IMR-90 (cell line): ENCODE results near the gene RTEL1. TPM values are rescaled to one million over a fixed set of nuclear protein-coding genes. Genes with fewer than 3 reads are reported as not detected.

ENCODE experiments used
- ATAC-seq: fragments of 200-7000 bp; cut with Tn5 transposase; 2 replicates; pipeline ENCODE4 v1.9.1; 2020; ENCODE audit warnings: low read depth, mild to moderate bottlenecking, moderate library complexity
- BruUV-seq: library from RNA; stranded (reverse); fragments of 400-500 nt; replicated peaks from 2 replicates; lab custom pipeline; 2021; lab: Mats Ljungman, UMichigan
- CTCF ChIA-PET: fragments of 300-600 bp; formaldehyde crosslinking; extraction: SDS; loops from one replicate; lab custom pipeline; 2021; ENCODE audit warnings: antibody characterized with exemption; lab: Yijun Ruan, JAX
- POLR2A ChIA-PET: fragments of 300-600 bp; sonication (Branson Sonifier 250); formaldehyde crosslinking; loops from one replicate; lab custom pipeline; 2022; ENCODE audit warnings: antibody characterized with exemption; ENCODE audit not compliant: unreplicated experiment; lab: Charles Lee
- DNase-seq: peaks from one replicate; pipeline ENCODE4 v3.0.0; 2013
- H2AFZ ChIP-seq: replicated peaks from 2 replicates; pipeline ENCODE3; 2013; ENCODE audit warnings: low read length, mild to moderate bottlenecking; ENCODE audit not compliant: poor library complexity
- H2AK5ac ChIP-seq: 2 replicates; pipeline ENCODE4 v1.6.1; 2013; ENCODE audit warnings: low read depth, low read length, inconsistent platforms
- H2AK9ac ChIP-seq: replicated peaks from 2 replicates; pipeline ENCODE3; 2013; ENCODE audit warnings: mild to moderate bottlenecking, low read depth, low read length, moderate library complexity; ENCODE audit not compliant: poor library complexity
- H2BK120ac ChIP-seq: 2 replicates; pipeline ENCODE4 v1.6.1; 2013; ENCODE audit warnings: low read depth, low read length, inconsistent platforms
- H2BK15ac ChIP-seq: 3 replicates; pipeline ENCODE4 v1.6.1; 2013; ENCODE audit warnings: low read depth, low read length, inconsistent platforms
- H2BK20ac ChIP-seq: 2 replicates; pipeline ENCODE4 v1.6.1; 2013; ENCODE audit warnings: low read depth, mild to moderate bottlenecking, inconsistent platforms, low read length, moderate library complexity
- H2BK5ac ChIP-seq: 2 replicates; pipeline ENCODE4 v1.6.1; 2013; ENCODE audit warnings: mild to moderate bottlenecking, low read depth, low read length, inconsistent platforms; ENCODE audit not compliant: poor library complexity, severe bottlenecking
- H3K14ac ChIP-seq: replicated peaks from 2 replicates; pipeline ENCODE4 v1.6.1; 2013; ENCODE audit warnings: low read depth, low read length, inconsistent platforms
- H3K18ac ChIP-seq: 2 replicates; pipeline ENCODE4 v1.6.1; 2013; ENCODE audit warnings: low read depth, low read length, control low read depth
- H3K23ac ChIP-seq: 2 replicates; pipeline ENCODE4 v1.6.1; 2013; ENCODE audit warnings: low read depth, low read length, inconsistent platforms
- H3K27ac ChIP-seq: 2 replicates; pipeline ENCODE4 v1.5.1; 2013; ENCODE audit warnings: mild to moderate bottlenecking, control low read depth, low read length; ENCODE audit not compliant: insufficient read depth
- H3K27me3 ChIP-seq: 2 replicates; pipeline ENCODE4 v1.6.1; 2013; ENCODE audit warnings: low read length; ENCODE audit not compliant: control insufficient read depth, insufficient read depth
- H3K36me3 ChIP-seq: 2 replicates; pipeline ENCODE4 v1.6.1; 2013; ENCODE audit warnings: low read length, mixed read lengths; ENCODE audit not compliant: control insufficient read depth, insufficient read depth
- H3K4ac ChIP-seq: 2 replicates; pipeline ENCODE4 v1.6.1; 2013; ENCODE audit warnings: low read depth, low read length, inconsistent platforms
- H3K4me1 ChIP-seq: 2 replicates; pipeline ENCODE4 v1.6.1; 2013; ENCODE audit warnings: low read length, mixed read lengths; ENCODE audit not compliant: control insufficient read depth, insufficient read depth
- H3K4me2 ChIP-seq: 2 replicates; pipeline ENCODE4 v1.6.1; 2013; ENCODE audit warnings: low read depth, mild to moderate bottlenecking, control low read depth, low read length, moderate library complexity
- H3K4me3 ChIP-seq: 2 replicates; pipeline ENCODE4 v1.5.1; 2013; ENCODE audit warnings: low read depth, mild to moderate bottlenecking, control low read depth, low read length, moderate library complexity; ENCODE audit not compliant: insufficient read depth
- H3K56ac ChIP-seq: 2 replicates; pipeline ENCODE4 v1.6.1; 2013; ENCODE audit warnings: low read length, inconsistent platforms; ENCODE audit not compliant: insufficient read depth; ENCODE audit errors: extremely low read depth
- H3K79me1 ChIP-seq, 2 experiments: 2 replicates each; pipeline ENCODE4 v1.6.1; 2013; ENCODE audit warnings: low read length in 2 of 2, inconsistent platforms in 1 of 2, low read depth in 1 of 2
- H3K9ac ChIP-seq: 2 replicates; pipeline ENCODE4 v1.6.1; 2013; ENCODE audit warnings: low read depth, low read length, control low read depth
- H3K9me1 ChIP-seq: 2 replicates; pipeline ENCODE4 v1.6.1; 2013; ENCODE audit warnings: low read length, inconsistent platforms; ENCODE audit not compliant: insufficient read depth
- H3K9me3 ChIP-seq: 2 replicates; pipeline ENCODE4 v1.6.1; 2013; ENCODE audit warnings: low read length; ENCODE audit not compliant: control insufficient read depth, insufficient read depth
- H4K20me1 ChIP-seq: 2 replicates; pipeline ENCODE4 v1.6.1; 2013; ENCODE audit warnings: low read length, inconsistent platforms; ENCODE audit not compliant: insufficient read depth
- H4K5ac ChIP-seq: 2 replicates; pipeline ENCODE4 v1.6.1; 2013; ENCODE audit warnings: mild to moderate bottlenecking, low read depth, low read length, control low read depth
- H4K8ac ChIP-seq, 2 experiments: 2 replicates each; pipeline ENCODE4 v1.6.1; 2013; ENCODE audit warnings: low read depth in 2 of 2, low read length in 2 of 2, control low read depth in 1 of 2, inconsistent platforms in 1 of 2
- H4K91ac ChIP-seq: 2 replicates; pipeline ENCODE4 v1.6.1; 2013; ENCODE audit warnings: low read depth, low read length, inconsistent platforms; ENCODE audit not compliant: insufficient read depth
- BHLHE40 ChIP-seq: fragments of 150-350 bp; IDR thresholded peaks from 2 replicates; pipeline ENCODE4 v1.6.1; 2016; ENCODE audit warnings: mild to moderate bottlenecking, low read depth, low read length
- ELK1 ChIP-seq: fragments of 150-350 bp; IDR thresholded peaks from 2 replicates; pipeline ENCODE4 v1.6.1; 2016; ENCODE audit warnings: low read depth, mild to moderate bottlenecking, low read length, moderate library complexity, borderline replicate concordance
- FOS ChIP-seq: fragments of 150-350 bp; IDR thresholded peaks from 2 replicates; pipeline ENCODE4 v1.6.1; 2016; ENCODE audit warnings: low read depth, low read length
- MAZ ChIP-seq: IDR thresholded peaks from 2 replicates; pipeline ENCODE4 v1.6.1; 2012; ENCODE audit warnings: low read depth, mild to moderate bottlenecking, low read length, improper control_type of control experiment, moderate library complexity, borderline replicate concordance
- MXI1 ChIP-seq: IDR thresholded peaks from 2 replicates; pipeline ENCODE4 v1.6.1; 2012; ENCODE audit warnings: low read depth, mild to moderate bottlenecking, low read length, moderate library complexity, borderline replicate concordance
- POLR2A ChIP-seq: IDR thresholded peaks from 2 replicates; pipeline ENCODE4 v1.6.1; 2012; ENCODE audit warnings: mild to moderate bottlenecking, low read depth, low read length
- RAD21 ChIP-seq: IDR thresholded peaks from 2 replicates; pipeline ENCODE4 v1.6.1; 2012; ENCODE audit warnings: low read length, improper control_type of control experiment
- RCOR1 ChIP-seq: IDR thresholded peaks from 2 replicates; pipeline ENCODE4 v1.6.1; 2012; ENCODE audit warnings: mild to moderate bottlenecking, low read length, improper control_type of control experiment; ENCODE audit not compliant: insufficient replicate concordance
- WGBS, 2 experiments: methylation state at CpG; one replicate each; pipeline versions ENCODE4 v1.1.5 to v1.1.7; 2013; ENCODE audit warnings: missing lambda C conversion rate in 2 of 2; ENCODE audit not compliant: insufficient read length in 1 of 2; ENCODE audit errors: extremely low coverage in 2 of 2; 5-methylcytosine and 5-hydroxymethylcytosine counted together
- dilution Hi-C: fragments of 300-500 bp; cut with HindIII; formaldehyde crosslinking; loops from one replicate; pipeline ENCODE4 v1.14.3; 2018; ENCODE audit warnings: low sequenced_read_pairs; ENCODE audit not compliant: unreplicated experiment
- in situ Hi-C: fragments of 300-500 bp; cut with MboI; formaldehyde crosslinking; loops from 3 replicates; pipeline ENCODE4 v1.14.3; 2019; ENCODE audit warnings: low sequenced_read_pairs, inconsistent platforms, mixed read lengths
- intact Hi-C: fragments of 100-400 bp; cut with micrococcal nuclease; formaldehyde crosslinking; loops from 2 replicates; pipeline ENCODE4 v1.10.0; 2022
- polyA plus RNA-seq, 3 experiments: library from polyadenylated mRNA; depleted of rRNA; stranded (reverse); fragments of >200 nt; gene quantifications; 2 replicates each; pipeline ENCODE4 v1.2.3, GENCODE V29; 2012; ENCODE audit warnings: low replicate concordance in 1 of 3
- total RNA-seq: library from RNA; depleted of rRNA; stranded (reverse); fragments of >200 nt; gene quantifications from 2 replicates; pipeline ENCODE4 v1.2.3, GENCODE V29; 2012
- TF ChIP-seq, protein P1 (sequence below): fragments of 150-350 bp; IDR thresholded peaks from 2 replicates; pipeline ENCODE4 v1.6.1; 2017; ENCODE audit warnings: mild to moderate bottlenecking, antibody characterized with exemption, low read length, low read depth
- TF ChIP-seq, protein P2 (sequence below): conservative IDR thresholded peaks from 2 replicates; pipeline ENCODE4 v1.5.1; 2012; ENCODE audit warnings: mild to moderate bottlenecking, low read depth, low read length, improper control_type of control experiment

Gene RTEL1
- total and polyA plus RNA-seq, 2 of the 4 experiments (the other 2 are of a cell fraction) = 14.7 to 18.8 TPM

DNA sequence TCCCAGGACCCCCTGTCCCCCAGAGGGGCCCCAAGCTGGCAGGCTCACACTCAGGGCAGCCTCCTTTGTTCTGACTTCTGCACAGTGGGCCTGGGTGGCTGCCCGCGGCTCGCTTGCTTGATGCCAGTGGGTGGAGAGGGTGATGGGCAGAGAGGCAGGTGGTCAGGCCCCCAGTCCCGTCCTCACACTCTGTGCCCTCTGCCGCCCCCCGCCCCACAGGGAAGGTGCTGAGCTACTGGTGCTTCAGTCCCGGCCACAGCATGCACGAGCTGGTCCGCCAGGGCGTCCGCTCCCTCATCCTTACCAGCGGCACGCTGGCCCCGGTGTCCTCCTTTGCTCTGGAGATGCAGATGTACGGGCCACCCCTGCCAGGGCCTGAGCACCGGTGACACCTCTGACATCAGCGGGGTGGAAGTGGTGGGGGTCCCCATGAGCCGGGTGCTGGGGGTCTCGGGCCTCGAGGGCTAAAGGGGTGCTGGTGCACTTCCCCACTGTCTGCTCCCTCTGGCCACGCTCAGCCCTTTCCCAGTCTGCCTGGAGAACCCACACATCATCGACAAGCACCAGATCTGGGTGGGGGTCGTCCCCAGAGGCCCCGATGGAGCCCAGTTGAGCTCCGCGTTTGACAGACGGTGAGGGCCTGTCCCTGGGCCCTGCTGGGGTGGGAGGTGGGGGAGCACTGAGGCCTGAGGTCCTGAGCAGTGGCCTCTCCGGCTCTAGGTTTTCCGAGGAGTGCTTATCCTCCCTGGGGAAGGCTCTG is 29.5 kb downstream of the RTEL1 start (continued):
- TF ChIP-seq RCOR1 (no peak), POLR2A (no peak)

GRCh38 chr20:63688228-63689045 is 30.3 kb downstream of the RTEL1 start:
- Histone ChIP-seq H3K4me1 (peaks cover 15% of the 10 kb centered on the region), H3K4ac (0 out of 2 replicates have a peak overlapping the region, but pooled peaks have one; percentile 7), H2BK120ac (peak overlapping the region; percentile 15), H3K4me2 (no peak overlapping the region), H4K91ac (no peak overlapping the region; the same call in 1 of the 2 replicates), H2BK15ac (no peak overlapping the region), H2AK9ac (peak overlapping the region; percentile 82), H3K9ac (no peak overlapping the region), H3K4me3 (no peak overlapping the region), H3K14ac (no peak overlapping the region), H3K9me3 (no peaks in the 10 kb centered on the region), H3K36me3 (0 out of 2 replicates have a peak, but pooled peaks cover 3% of the 10 kb centered on the region), H2BK20ac (no peak overlapping the region), H4K8ac (no peak overlapping the region), H2AK5ac (peak overlapping the region; percentile 85), H4K5ac (no peak overlapping the region), H3K79me1 (peaks cover 6 to 26% of the 10 kb centered on the region in 2 experiments; a peak in 3 of 4 replicates), H3K18ac (no peak overlapping the region), H4K20me1 (no peaks in the 10 kb centered on the region), H3K23ac (no peak overlapping the region), H3K56ac (no peak overlapping the region), H3K27me3 (no peaks in the 10 kb centered on the region), H3K9me1 (peaks cover 16% of the 10 kb centered on the region), H2AFZ (no peak overlapping the region), H3K27ac (no peak overlapping the region), H2BK5ac (no peak overlapping the region)
- no TSS peak for BruUV-seq
- ATAC-seq (no peak), DNase-seq (no peak)
- intact Hi-C loops = no loop called here
- ChIA-PET CTCF (no interaction called here), POLR2A (no interaction called here)
- 94% methylated on average over 6 of the region's 31 CpGs; no CpG with 5 or more reads in 1 of the 2 experiments for WGBS, 2 experiments
- dilution Hi-C loops = no loop called here
- in situ Hi-C loops = no loop called here
- TF ChIP-seq MXI1 (no peak), ELK1 (no peak), BHLHE40 (no peak), RCOR1 (no peak), RAD21 (no peak), POLR2A (no peak), MAZ (no peak), FOS (no peak)
- TF ChIP-seq, protein P1, sequence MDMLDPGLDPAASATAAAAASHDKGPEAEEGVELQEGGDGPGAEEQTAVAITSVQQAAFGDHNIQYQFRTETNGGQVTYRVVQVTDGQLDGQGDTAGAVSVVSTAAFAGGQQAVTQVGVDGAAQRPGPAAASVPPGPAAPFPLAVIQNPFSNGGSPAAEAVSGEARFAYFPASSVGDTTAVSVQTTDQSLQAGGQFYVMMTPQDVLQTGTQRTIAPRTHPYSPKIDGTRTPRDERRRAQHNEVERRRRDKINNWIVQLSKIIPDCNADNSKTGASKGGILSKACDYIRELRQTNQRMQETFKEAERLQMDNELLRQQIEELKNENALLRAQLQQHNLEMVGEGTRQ = no peak
- TF ChIP-seq, protein P2, sequence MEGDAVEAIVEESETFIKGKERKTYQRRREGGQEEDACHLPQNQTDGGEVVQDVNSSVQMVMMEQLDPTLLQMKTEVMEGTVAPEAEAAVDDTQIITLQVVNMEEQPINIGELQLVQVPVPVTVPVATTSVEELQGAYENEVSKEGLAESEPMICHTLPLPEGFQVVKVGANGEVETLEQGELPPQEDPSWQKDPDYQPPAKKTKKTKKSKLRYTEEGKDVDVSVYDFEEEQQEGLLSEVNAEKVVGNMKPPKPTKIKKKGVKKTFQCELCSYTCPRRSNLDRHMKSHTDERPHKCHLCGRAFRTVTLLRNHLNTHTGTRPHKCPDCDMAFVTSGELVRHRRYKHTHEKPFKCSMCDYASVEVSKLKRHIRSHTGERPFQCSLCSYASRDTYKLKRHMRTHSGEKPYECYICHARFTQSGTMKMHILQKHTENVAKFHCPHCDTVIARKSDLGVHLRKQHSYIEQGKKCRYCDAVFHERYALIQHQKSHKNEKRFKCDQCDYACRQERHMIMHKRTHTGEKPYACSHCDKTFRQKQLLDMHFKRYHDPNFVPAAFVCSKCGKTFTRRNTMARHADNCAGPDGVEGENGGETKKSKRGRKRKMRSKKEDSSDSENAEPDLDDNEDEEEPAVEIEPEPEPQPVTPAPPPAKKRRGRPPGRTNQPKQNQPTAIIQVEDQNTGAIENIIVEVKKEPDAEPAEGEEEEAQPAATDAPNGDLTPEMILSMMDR = no peak
